Measurements from ENCODE around the gene CMTM4.

DNA sequence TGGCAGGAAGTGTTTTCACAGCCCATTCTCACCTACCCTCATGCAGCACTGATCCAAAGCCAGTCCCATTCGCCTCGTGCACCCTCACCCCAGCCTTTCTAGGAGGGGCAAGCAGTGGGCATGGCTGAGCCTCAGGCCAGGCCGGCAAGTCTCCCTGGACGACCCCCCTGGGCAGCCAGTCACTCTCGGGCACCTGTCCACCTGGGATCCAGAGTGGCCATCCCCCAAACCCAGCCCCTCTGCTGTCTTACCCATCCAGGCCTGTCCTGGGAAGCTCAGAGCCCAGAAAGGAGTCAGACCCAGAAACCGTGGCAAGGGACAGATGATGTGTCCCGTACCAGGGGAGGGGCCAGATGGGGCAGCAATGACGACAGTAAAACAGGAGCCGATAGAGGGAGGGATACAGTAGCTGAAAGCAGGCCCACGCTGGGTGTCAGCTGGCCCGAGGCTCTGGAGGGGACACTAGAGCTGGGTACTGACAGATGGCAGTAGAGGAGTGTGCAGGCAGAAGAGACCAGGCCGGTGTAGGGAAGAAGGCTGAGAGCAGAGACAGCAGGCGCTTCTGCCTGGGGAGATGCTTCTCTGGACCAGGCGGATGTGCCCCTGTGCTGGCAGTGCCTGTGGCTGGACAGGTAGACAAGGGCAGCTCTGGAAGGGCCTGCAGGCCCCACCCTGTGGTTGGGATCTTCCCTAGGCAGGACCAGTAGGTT is 86.3 kb downstream of the CMTM4 start:
- TF ChIP-seq, protein P1, sequence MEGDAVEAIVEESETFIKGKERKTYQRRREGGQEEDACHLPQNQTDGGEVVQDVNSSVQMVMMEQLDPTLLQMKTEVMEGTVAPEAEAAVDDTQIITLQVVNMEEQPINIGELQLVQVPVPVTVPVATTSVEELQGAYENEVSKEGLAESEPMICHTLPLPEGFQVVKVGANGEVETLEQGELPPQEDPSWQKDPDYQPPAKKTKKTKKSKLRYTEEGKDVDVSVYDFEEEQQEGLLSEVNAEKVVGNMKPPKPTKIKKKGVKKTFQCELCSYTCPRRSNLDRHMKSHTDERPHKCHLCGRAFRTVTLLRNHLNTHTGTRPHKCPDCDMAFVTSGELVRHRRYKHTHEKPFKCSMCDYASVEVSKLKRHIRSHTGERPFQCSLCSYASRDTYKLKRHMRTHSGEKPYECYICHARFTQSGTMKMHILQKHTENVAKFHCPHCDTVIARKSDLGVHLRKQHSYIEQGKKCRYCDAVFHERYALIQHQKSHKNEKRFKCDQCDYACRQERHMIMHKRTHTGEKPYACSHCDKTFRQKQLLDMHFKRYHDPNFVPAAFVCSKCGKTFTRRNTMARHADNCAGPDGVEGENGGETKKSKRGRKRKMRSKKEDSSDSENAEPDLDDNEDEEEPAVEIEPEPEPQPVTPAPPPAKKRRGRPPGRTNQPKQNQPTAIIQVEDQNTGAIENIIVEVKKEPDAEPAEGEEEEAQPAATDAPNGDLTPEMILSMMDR (conservative IDR thresholded peaks at IDR 0.05; ENCODE audit: low read length): no peak
- no peak for TF ChIP-seq EZH2phosphoT487 (IDR thresholded peaks at IDR 0.05; ENCODE audit: borderline replicate concordance)
